Endodermal cell (in vitro differentiated cells): ENCODE data around the gene TKT. TPM values are rescaled to one million over a fixed set of nuclear protein-coding genes. Genes with fewer than 3 reads are reported as not detected.

Source experiments
- DNase-seq: peaks from one replicate; pipeline ENCODE4 v3.0.0-alpha.2; 2017
- H3K27ac ChIP-seq: 2 replicates; pipeline ENCODE4 v1.5.1; 2013; ENCODE audit warnings: mild to moderate bottlenecking, low read depth, low read length, moderate library complexity
- H3K27me3 ChIP-seq: 2 replicates; pipeline ENCODE4 v1.6.1; 2013; ENCODE audit warnings: mild to moderate bottlenecking, low read length, moderate library complexity; ENCODE audit not compliant: insufficient read depth, control insufficient read depth, poor library complexity, severe bottlenecking
- H3K36me3 ChIP-seq: 2 replicates; pipeline ENCODE4 v1.7.0; 2013; ENCODE audit warnings: mild to moderate bottlenecking, low read length, moderate library complexity; ENCODE audit not compliant: control insufficient read depth, insufficient read depth
- H3K4me1 ChIP-seq: one replicate; pipeline ENCODE4 v1.7.0; 2013; ENCODE audit warnings: low read length; ENCODE audit not compliant: control insufficient read depth, insufficient read depth
- H3K4me3 ChIP-seq: 2 replicates; pipeline ENCODE4 v1.5.1; 2013; ENCODE audit warnings: mild to moderate bottlenecking, low read length, moderate library complexity
- H3K9ac ChIP-seq: 2 replicates; pipeline ENCODE4 v1.6.1; 2013; ENCODE audit warnings: mild to moderate bottlenecking, low read length, moderate library complexity; ENCODE audit not compliant: poor library complexity, severe bottlenecking; ENCODE audit errors: extremely low read depth
- H3K9me3 ChIP-seq: 2 replicates; pipeline ENCODE4 v1.6.1; 2013; ENCODE audit warnings: mild to moderate bottlenecking, low read length, moderate library complexity; ENCODE audit not compliant: control insufficient read depth
- H3K27ac Mint-ChIP-seq: 2 replicates; pipeline ENCODE4 v1.8.0; 2020; ENCODE audit warnings: mixed read lengths
- H3K27me3 Mint-ChIP-seq: 2 replicates; pipeline ENCODE4 v1.8.0; 2021; ENCODE audit warnings: mild to moderate bottlenecking, mixed read lengths; ENCODE audit not compliant: insufficient read depth
- H3K36me3 Mint-ChIP-seq: 2 replicates; pipeline ENCODE4 v1.8.0; 2020; ENCODE audit warnings: low read depth, mixed read lengths
- H3K4me1 Mint-ChIP-seq: 2 replicates; pipeline ENCODE4 v1.8.0; 2020; ENCODE audit warnings: mixed read lengths
- H3K4me3 Mint-ChIP-seq: 2 replicates; pipeline ENCODE4 v1.8.0; 2020; ENCODE audit warnings: mild to moderate bottlenecking, moderate library complexity, mixed read lengths
- H3K9me3 Mint-ChIP-seq: 2 replicates; pipeline ENCODE4 v1.8.0; 2020; ENCODE audit warnings: mild to moderate bottlenecking, mixed read lengths
- CTCF ChIP-seq: fragments of 200-600 bp; sonication (generic); conservative IDR thresholded peaks from 2 replicates; pipeline ENCODE4 v1.5.0; 2021; ENCODE audit warnings: antibody characterized with exemption, mild to moderate bottlenecking
- WGBS, 2 experiments: methylation state at CpG; one replicate each; pipeline versions ENCODE4 v1.1.5 to v1.1.7; 2013; ENCODE audit warnings: missing lambda C conversion rate in 2 of 2, mixed read lengths in 1 of 2; ENCODE audit not compliant: insufficient coverage in 1 of 2, insufficient read length in 1 of 2; 5-methylcytosine and 5-hydroxymethylcytosine counted together
- total RNA-seq, 2 donors: library from RNA; stranded (reverse); fragmentation: NEBNext Ultra II Directional in 1 of 2; extraction: Animal tissue kit (Norgen Biotek cat#: 25700) in 1 of 2; gene quantifications; 2 replicates in 1 of 2; 3 replicates in 1 of 2; pipeline ENCODE4 v1.2.1, GENCODE V29; 2021

Gene TKT
- total RNA-seq, 2 donors from 2014 or later, result 373 to 472 TPM

- no peak for TF ChIP-seq CTCF
- H3K4me1 ChIP-seq, result no peaks in the 10 kb centered on the region
- DNase-seq, result peak; percentile 56
- Mint-ChIP-seq H3K27ac (peak overlapping the region; percentile 55), H3K27me3 (no peaks in the 10 kb centered on the region), H3K4me1 (peaks cover 9% of the 10 kb centered on the region), H3K4me3 (no peak overlapping the region), H3K9me3 (no peaks in the 10 kb centered on the region), H3K36me3 (peaks cover 11% of the 10 kb centered on the region)
- no peak overlapping the region for H3K9ac ChIP-seq
- no peak overlapping the region for H3K4me3 ChIP-seq
- no peak overlapping the region for H3K27ac ChIP-seq
- peaks cover 8% of the 10 kb centered on the region for H3K36me3 ChIP-seq
- WGBS, 2 experiments, result 83 to 85% methylated on average over 4 of the region's 4 CpGs
- no peaks in the 10 kb centered on the region for H3K27me3 ChIP-seq
- H3K9me3 ChIP-seq, result no peaks in the 10 kb centered on the region
These were observed 22.8 kb upstream of the TKT start for GRCh38 chr3:53278667-53279066.

GRCh38 chr3:53274938-53275605 is 19.2 kb upstream of the TKT start:
- no peak for TF ChIP-seq CTCF
- Mint-ChIP-seq H3K4me1 (peaks cover 12% of the 10 kb centered on the region), H3K27ac (peak overlapping the region; percentile 33), H3K4me3 (no peak overlapping the region), H3K36me3 (no peaks in the 10 kb centered on the region), H3K9me3 (no peaks in the 10 kb centered on the region), H3K27me3 (no peaks in the 10 kb centered on the region)
- H3K4me3 ChIP-seq, result no peak overlapping the region
- DNase-seq, result peak; percentile 68
- 67 to 68% methylated on average over 5 of the region's 5 CpGs for WGBS, 2 experiments
- no peaks in the 10 kb centered on the region for H3K36me3 ChIP-seq
- H3K9ac ChIP-seq, result no peak overlapping the region
- no peaks in the 10 kb centered on the region for H3K27me3 ChIP-seq
- H3K4me1 ChIP-seq, result no peaks in the 10 kb centered on the region
- H3K9me3 ChIP-seq, result no peaks in the 10 kb centered on the region
- H3K27ac ChIP-seq, result no peak overlapping the region

- WGBS, 2 experiments, result 86 to 90% methylated on average over 7 to 10 of the region's 10 CpGs
- Histone ChIP-seq H3K36me3 (no peaks in the 10 kb centered on the region), H3K27me3 (no peaks in the 10 kb centered on the region), H3K9ac (no peak overlapping the region), H3K27ac (no peak overlapping the region), H3K4me3 (no peak overlapping the region), H3K9me3 (no peaks in the 10 kb centered on the region), H3K4me1 (no peaks in the 10 kb centered on the region)
- H3K27ac Mint-ChIP-seq, result no peak overlapping the region
- peaks cover 16% of the 10 kb centered on the region for H3K4me1 Mint-ChIP-seq
- DNase-seq, result no peak
- H3K36me3 Mint-ChIP-seq, result no peaks in the 10 kb centered on the region
- no peak for TF ChIP-seq CTCF
- no peaks in the 10 kb centered on the region for H3K27me3 Mint-ChIP-seq
- no peaks in the 10 kb centered on the region for H3K9me3 Mint-ChIP-seq
- H3K4me3 Mint-ChIP-seq, result no peak overlapping the region
These were observed 17.4 kb upstream of the TKT start for GRCh38 chr3:53273146-53273670.
